ENCODE data around the gene MAGEC2. TPM values are rescaled to one million over a fixed set of nuclear protein-coding genes. Genes with fewer than 3 reads are reported as not detected.

MAGEC2 gene
- not detected for total RNA-seq

GRCh38 chrX:142204522-142205433 lies at the start of gene MAGEC2:
MAGEC2 (minus strand) TSS chrX:142205290; CDS start chrX:142203987, 1,303 bp downstream.
- DNase-seq (ENCODE audit: low spot score): no peak
- TF ChIP-seq CTCF (IDR thresholded peaks at IDR 0.05): no peak
- no peaks in the 10 kb centered on the region for H3K27me3 ChIP-seq (replicated peaks; ENCODE audit: insufficient read depth)
- H3K9me3 ChIP-seq: no peaks in the 10 kb centered on the region
- H3K27ac ChIP-seq: no peak within 1 kb of the TSS
- ATAC-seq (ENCODE audit: insufficient number of reproducible peaks, low FRiP score, low read depth): no peak
- H3K4me1 ChIP-seq (ENCODE audit: control insufficient read depth in 1 of 2, low read depth in 2 of 2): no peaks in the 10 kb centered on the region
- no peaks in the 10 kb centered on the region for H3K36me3 ChIP-seq
- no peak within 1 kb of the TSS for H3K4me3 ChIP-seq

GRCh38 chrX:142251680-142252079 lies 46.6 kb upstream of the MAGEC2 start:
- no peaks in the 10 kb centered on the region for H3K4me1 ChIP-seq (ENCODE audit: control insufficient read depth in 1 of 2, low read depth in 2 of 2)
- H3K36me3 ChIP-seq: no peaks in the 10 kb centered on the region
- peak overlapping the region in 1 of 2 donors; percentile 26 for H3K27ac ChIP-seq
- no peaks in the 10 kb centered on the region for H3K27me3 ChIP-seq (replicated peaks; ENCODE audit: insufficient read depth)
- H3K4me3 ChIP-seq: no peak overlapping the region
- no peak for TF ChIP-seq CTCF (IDR thresholded peaks at IDR 0.05)
- ATAC-seq (ENCODE audit: insufficient number of reproducible peaks, low FRiP score, low read depth): no peak
- no peak for DNase-seq (ENCODE audit: low spot score)
- H3K9me3 ChIP-seq: no peaks in the 10 kb centered on the region

GRCh38 chrX:142251202-142251601 lies 46.1 kb upstream of the MAGEC2 start:
- H3K9me3 ChIP-seq: no peaks in the 10 kb centered on the region
- H3K4me3 ChIP-seq: no peak overlapping the region
- ATAC-seq (ENCODE audit: insufficient number of reproducible peaks, low FRiP score, low read depth) (no peak), DNase-seq (ENCODE audit: low spot score) (no peak)
- H3K36me3 ChIP-seq: no peaks in the 10 kb centered on the region
- TF ChIP-seq CTCF (IDR thresholded peaks at IDR 0.05): no peak
- H3K27ac ChIP-seq: peak overlapping the region in 1 of 2 donors; percentile 26
- no peaks in the 10 kb centered on the region for H3K4me1 ChIP-seq (ENCODE audit: control insufficient read depth in 1 of 2, low read depth in 2 of 2)
- H3K27me3 ChIP-seq (replicated peaks; ENCODE audit: insufficient read depth): no peaks in the 10 kb centered on the region

GRCh38 chrX:142250502-142250901 lies 45.4 kb upstream of the MAGEC2 start:
- no peak for TF ChIP-seq CTCF (IDR thresholded peaks at IDR 0.05)
- Histone ChIP-seq H3K27me3 (replicated peaks; ENCODE audit: insufficient read depth) (no peaks in the 10 kb centered on the region), H3K36me3 (no peaks in the 10 kb centered on the region), H3K9me3 (no peaks in the 10 kb centered on the region), H3K4me1 (ENCODE audit: control insufficient read depth in 1 of 2, low read depth in 2 of 2) (no peaks in the 10 kb centered on the region), H3K4me3 (no peak overlapping the region), H3K27ac (no peak overlapping the region)
- DNase-seq (ENCODE audit: low spot score): no peak
- no peak for ATAC-seq (ENCODE audit: insufficient number of reproducible peaks, low FRiP score, low read depth)

- DNase-seq (ENCODE audit: low spot score) (no peak), ATAC-seq (ENCODE audit: insufficient number of reproducible peaks, low FRiP score, low read depth) (no peak)
- Histone ChIP-seq H3K4me1 (ENCODE audit: control insufficient read depth in 1 of 2, low read depth in 2 of 2) (no peaks in the 10 kb centered on the region), H3K36me3 (no peaks in the 10 kb centered on the region), H3K27me3 (replicated peaks; ENCODE audit: insufficient read depth) (no peaks in the 10 kb centered on the region), H3K4me3 (no peak overlapping the region), H3K9me3 (no peaks in the 10 kb centered on the region), H3K27ac (no peak overlapping the region)
- no peak for TF ChIP-seq CTCF (IDR thresholded peaks at IDR 0.05)
These were observed 44.6 kb upstream of the MAGEC2 start for GRCh38 chrX:142249721-142250120.
